ENCODE measurements around the gene DCP1A. TPM values are rescaled to one million over a fixed set of nuclear protein-coding genes. Genes with fewer than 3 reads are reported as not detected.

DCP1A gene
- total and polyA plus RNA-seq, 2 of the 13 experiments (the other 11 are each of a cell fraction or from before 2014, with no cell fraction given) = 14.2 to 41.2 TPM

GRCh38 chr3:53347261-53348064 is at the start of gene DCP1A (continued):
- TF ChIP-seq, protein P1, sequence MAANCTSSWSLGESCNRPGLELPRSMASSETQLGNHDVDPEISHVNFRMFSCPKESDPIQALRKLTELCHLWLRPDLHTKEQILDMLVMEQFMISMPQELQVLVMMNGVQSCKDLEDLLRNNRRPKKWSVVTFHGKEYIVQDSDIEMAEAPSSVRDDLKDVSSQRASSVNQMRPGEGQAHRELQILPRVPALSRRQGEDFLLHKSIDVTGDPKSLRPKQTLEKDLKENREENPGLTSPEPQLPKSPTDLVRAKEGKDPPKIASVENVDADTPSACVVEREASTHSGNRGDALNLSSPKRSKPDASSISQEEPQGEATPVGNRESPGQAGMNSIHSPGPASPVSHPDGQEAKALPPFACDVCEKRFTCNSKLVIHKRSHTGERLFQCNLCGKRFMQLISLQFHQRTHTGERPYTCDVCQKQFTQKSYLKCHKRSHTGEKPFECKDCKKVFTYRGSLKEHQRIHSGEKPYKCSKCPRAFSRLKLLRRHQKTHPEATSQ (CRISPR knock-in tag; IDR thresholded peaks at IDR 0.05; ENCODE audit: borderline replicate concordance) = peak; percentile 97
- TF ChIP-seq, protein P2, sequence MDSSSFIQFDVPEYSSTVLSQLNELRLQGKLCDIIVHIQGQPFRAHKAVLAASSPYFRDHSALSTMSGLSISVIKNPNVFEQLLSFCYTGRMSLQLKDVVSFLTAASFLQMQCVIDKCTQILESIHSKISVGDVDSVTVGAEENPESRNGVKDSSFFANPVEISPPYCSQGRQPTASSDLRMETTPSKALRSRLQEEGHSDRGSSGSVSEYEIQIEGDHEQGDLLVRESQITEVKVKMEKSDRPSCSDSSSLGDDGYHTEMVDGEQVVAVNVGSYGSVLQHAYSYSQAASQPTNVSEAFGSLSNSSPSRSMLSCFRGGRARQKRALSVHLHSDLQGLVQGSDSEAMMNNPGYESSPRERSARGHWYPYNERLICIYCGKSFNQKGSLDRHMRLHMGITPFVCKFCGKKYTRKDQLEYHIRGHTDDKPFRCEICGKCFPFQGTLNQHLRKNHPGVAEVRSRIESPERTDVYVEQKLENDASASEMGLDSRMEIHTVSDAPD (CRISPR knock-in tag; IDR thresholded peaks at IDR 0.05) = peak; percentile 84; the same call in 1 of the 2 replicates
- peak; percentile 93 to 99 for TF ChIP-seq MAFK (conservative IDR thresholded peaks at IDR 0.05 in 1 of 2, IDR thresholded peaks at IDR 0.05 in 1 of 2; ENCODE audit: low read length in 2 of 2)
- peak; percentile 97 for TF ChIP-seq MED8 (CRISPR knock-in tag; IDR thresholded peaks at IDR 0.05; ENCODE audit: insufficient replicate concordance)
- peak; percentile 100 for TF ChIP-seq XRCC5 (optimal IDR thresholded peaks at IDR 0.05; ENCODE audit: low read length)
- peak; percentile 68; the same call in 1 of the 2 replicates for TF ChIP-seq ZNF570 (CRISPR knock-in tag; IDR thresholded peaks at IDR 0.05; ENCODE audit: borderline replicate concordance)
- no peak; the same call in none of the 2 replicates for TF ChIP-seq KAT7 (CRISPR knock-in tag; IDR thresholded peaks at IDR 0.05; ENCODE audit: borderline replicate concordance)
- TF ChIP-seq ARID2 (CRISPR knock-in tag; IDR thresholded peaks at IDR 0.05; ENCODE audit: borderline replicate concordance) = peak; percentile 96
- TF ChIP-seq SALL2 (CRISPR knock-in tag; IDR thresholded peaks at IDR 0.05) = peak; percentile 100
- TF ChIP-seq MTF2 (CRISPR knock-in tag; IDR thresholded peaks at IDR 0.05; ENCODE audit: borderline replicate concordance) = peak; percentile 97
- peak; percentile 98; the same call in 1 of the 2 replicates for TF ChIP-seq SMAD1 (CRISPR knock-in tag; IDR thresholded peaks at IDR 0.05; ENCODE audit: borderline replicate concordance, low read depth)
- peak; percentile 97 for TF ChIP-seq ZNF337 (CRISPR knock-in tag; IDR thresholded peaks at IDR 0.05; ENCODE audit: borderline replicate concordance, low read depth)
- no peak for TF ChIP-seq ZNF816 (CRISPR knock-in tag; IDR thresholded peaks at IDR 0.05; ENCODE audit: borderline replicate concordance)
- TF ChIP-seq, protein P3, sequence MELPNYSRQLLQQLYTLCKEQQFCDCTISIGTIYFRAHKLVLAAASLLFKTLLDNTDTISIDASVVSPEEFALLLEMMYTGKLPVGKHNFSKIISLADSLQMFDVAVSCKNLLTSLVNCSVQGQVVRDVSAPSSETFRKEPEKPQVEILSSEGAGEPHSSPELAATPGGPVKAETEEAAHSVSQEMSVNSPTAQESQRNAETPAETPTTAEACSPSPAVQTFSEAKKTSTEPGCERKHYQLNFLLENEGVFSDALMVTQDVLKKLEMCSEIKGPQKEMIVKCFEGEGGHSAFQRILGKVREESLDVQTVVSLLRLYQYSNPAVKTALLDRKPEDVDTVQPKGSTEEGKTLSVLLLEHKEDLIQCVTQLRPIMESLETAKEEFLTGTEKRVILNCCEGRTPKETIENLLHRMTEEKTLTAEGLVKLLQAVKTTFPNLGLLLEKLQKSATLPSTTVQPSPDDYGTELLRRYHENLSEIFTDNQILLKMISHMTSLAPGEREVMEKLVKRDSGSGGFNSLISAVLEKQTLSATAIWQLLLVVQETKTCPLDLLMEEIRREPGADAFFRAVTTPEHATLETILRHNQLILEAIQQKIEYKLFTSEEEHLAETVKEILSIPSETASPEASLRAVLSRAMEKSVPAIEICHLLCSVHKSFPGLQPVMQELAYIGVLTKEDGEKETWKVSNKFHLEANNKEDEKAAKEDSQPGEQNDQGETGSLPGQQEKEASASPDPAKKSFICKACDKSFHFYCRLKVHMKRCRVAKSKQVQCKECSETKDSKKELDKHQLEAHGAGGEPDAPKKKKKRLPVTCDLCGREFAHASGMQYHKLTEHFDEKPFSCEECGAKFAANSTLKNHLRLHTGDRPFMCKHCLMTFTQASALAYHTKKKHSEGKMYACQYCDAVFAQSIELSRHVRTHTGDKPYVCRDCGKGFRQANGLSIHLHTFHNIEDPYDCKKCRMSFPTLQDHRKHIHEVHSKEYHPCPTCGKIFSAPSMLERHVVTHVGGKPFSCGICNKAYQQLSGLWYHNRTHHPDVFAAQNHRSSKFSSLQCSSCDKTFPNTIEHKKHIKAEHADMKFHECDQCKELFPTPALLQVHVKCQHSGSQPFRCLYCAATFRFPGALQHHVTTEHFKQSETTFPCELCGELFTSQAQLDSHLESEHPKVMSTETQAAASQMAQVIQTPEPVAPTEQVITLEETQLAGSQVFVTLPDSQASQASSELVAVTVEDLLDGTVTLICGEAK (IDR thresholded peaks at IDR 0.05) = peak; percentile 97
- TF ChIP-seq, protein P3 (CRISPR knock-in tag; IDR thresholded peaks at IDR 0.05) = peak; percentile 96
- TF ChIP-seq ZNF230 (CRISPR knock-in tag; IDR thresholded peaks at IDR 0.05) = peak; percentile 96
- peak; percentile 95 for TF ChIP-seq NAIF1 (CRISPR knock-in tag; IDR thresholded peaks at IDR 0.05; ENCODE audit: borderline replicate concordance)
